IMR-90 (cell line): Measurements from ENCODE around the gene RBPJL.

ENCODE experiments used
- BHLHE40 ChIP-seq: fragments of 150-350 bp; IDR thresholded peaks from 2 replicates; pipeline ENCODE4 v1.6.1; 2016; ENCODE audit warnings: mild to moderate bottlenecking, low read depth, low read length
- CEBPB ChIP-seq: IDR thresholded peaks from 2 replicates; pipeline ENCODE4 v1.6.1; 2012; ENCODE audit warnings: low read depth, low read length, improper control_type of control experiment
- CHD1 ChIP-seq: IDR thresholded peaks from 2 replicates; pipeline ENCODE4 v1.6.1; 2012; ENCODE audit warnings: low read depth, low read length, improper control_type of control experiment
- CTCF ChIP-seq: conservative IDR thresholded peaks from 2 replicates; pipeline ENCODE4 v1.5.1; 2012; ENCODE audit warnings: mild to moderate bottlenecking, low read depth, low read length, improper control_type of control experiment
- ELK1 ChIP-seq: fragments of 150-350 bp; IDR thresholded peaks from 2 replicates; pipeline ENCODE4 v1.6.1; 2016; ENCODE audit warnings: low read depth, mild to moderate bottlenecking, low read length, moderate library complexity, borderline replicate concordance
- FOS ChIP-seq: fragments of 150-350 bp; IDR thresholded peaks from 2 replicates; pipeline ENCODE4 v1.6.1; 2016; ENCODE audit warnings: low read depth, low read length
- MAFK ChIP-seq: IDR thresholded peaks from 2 replicates; pipeline ENCODE4 v1.6.1; 2012; ENCODE audit warnings: low read depth, low read length, improper control_type of control experiment
- MAZ ChIP-seq: IDR thresholded peaks from 2 replicates; pipeline ENCODE4 v1.6.1; 2012; ENCODE audit warnings: low read depth, mild to moderate bottlenecking, low read length, improper control_type of control experiment, moderate library complexity, borderline replicate concordance
- MXI1 ChIP-seq: IDR thresholded peaks from 2 replicates; pipeline ENCODE4 v1.6.1; 2012; ENCODE audit warnings: low read depth, mild to moderate bottlenecking, low read length, moderate library complexity, borderline replicate concordance
- POLR2A ChIP-seq: IDR thresholded peaks from 2 replicates; pipeline ENCODE4 v1.6.1; 2012; ENCODE audit warnings: mild to moderate bottlenecking, low read depth, low read length
- RCOR1 ChIP-seq: IDR thresholded peaks from 2 replicates; pipeline ENCODE4 v1.6.1; 2012; ENCODE audit warnings: mild to moderate bottlenecking, low read length, improper control_type of control experiment; ENCODE audit not compliant: insufficient replicate concordance
- USF2 ChIP-seq: fragments of 150-350 bp; IDR thresholded peaks from 2 replicates; pipeline ENCODE4 v1.6.1; 2017; ENCODE audit warnings: mild to moderate bottlenecking, antibody characterized with exemption, low read length, low read depth

- TF ChIP-seq CTCF: no peak
- no peak for TF ChIP-seq CHD1
- TF ChIP-seq ELK1: no peak
- no peak for TF ChIP-seq POLR2A
- TF ChIP-seq RCOR1: no peak
- no peak for TF ChIP-seq USF2
- TF ChIP-seq FOS: no peak
- no peak for TF ChIP-seq CEBPB
- TF ChIP-seq MAFK: no peak
- no peak for TF ChIP-seq MXI1
- no peak for TF ChIP-seq BHLHE40
- TF ChIP-seq MAZ: no peak
Observed at GRCh38 chr20:45288860-45289259, 17.8 kb upstream of the RBPJL start.
